ENCODE data around the gene CDH22.

The CDH22 gene

DNA sequence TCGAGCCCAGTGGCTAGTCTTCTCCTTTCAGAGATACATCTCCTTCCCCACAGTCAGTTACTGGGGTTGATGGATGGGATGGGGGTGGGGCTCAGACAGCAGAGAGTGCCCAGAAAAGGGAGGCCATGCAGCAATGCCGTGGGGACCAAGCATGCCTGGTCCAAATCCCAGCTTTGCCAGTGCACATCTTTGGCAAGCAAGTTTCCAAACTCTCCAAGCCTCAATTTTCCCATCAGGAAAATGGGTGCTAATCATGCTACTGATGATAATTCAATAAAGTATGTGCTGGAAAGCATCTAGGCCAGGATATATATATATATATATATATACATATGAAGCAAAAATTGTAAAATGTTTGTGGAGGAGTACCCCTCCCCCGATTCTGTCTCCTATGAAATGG is 111.3 kb downstream of the CDH22 start:
- DNase-seq (ENCODE audit: low read depth, low spot score): no peak

DNA sequence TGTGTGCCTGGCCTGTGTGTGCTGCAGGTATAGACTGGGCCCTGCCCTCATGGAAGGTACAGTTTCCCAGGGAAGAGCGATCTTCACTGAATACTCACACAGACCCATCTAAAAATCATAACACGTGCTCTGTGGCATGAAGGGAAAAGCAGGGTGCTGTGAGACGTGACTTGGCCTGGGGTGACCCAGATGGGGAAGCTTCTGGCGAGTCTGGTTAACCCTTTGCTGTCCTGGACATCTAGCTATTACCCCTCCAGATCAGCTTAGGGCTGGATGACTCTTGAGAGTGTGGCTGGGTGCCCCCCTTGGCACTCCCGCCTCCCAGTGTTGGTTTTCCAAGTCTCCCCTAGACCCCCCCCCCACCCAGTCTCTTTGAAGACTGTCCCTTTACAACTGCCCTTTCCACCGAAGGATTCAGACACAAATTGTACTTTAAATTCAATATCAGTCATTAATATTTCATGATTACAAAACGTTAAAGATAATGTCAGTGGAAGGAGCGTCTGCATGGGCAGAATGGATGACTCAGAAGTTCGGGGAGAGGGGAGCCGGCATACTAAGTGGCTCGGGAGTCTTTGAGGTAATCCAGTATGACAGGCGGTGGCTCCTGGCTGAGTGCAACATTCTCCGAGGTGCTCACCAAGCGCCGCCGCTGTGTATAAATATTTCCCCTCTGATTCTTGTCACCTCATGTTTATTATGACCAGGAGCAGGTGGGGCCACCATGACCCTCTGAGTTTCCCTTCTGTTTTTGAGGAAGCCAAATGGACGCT is 112.8 kb downstream of the CDH22 start:
- DNase-seq (ENCODE audit: low read depth, low spot score): no peak

DNA sequence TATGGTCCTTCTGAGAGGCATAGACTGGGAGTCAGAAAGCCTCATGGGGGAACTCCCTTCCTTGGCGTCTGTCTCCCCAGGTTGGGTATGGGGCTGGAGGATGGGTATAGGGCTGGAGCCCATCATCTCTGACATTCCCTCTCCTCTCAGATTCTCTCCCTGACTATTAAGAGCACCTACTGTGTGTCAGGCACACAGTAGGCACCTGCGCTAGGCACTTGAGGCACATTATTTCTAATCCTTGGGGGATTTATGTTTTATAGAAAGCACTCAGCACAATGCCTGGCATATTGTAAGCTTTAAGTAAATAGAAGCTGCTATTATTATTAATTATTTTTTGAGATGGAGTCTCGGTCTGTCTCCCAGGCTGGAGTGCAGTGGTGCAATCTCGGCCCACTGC is 113.9 kb downstream of the CDH22 start:
- no peak for DNase-seq (ENCODE audit: low read depth, low spot score)

DNA sequence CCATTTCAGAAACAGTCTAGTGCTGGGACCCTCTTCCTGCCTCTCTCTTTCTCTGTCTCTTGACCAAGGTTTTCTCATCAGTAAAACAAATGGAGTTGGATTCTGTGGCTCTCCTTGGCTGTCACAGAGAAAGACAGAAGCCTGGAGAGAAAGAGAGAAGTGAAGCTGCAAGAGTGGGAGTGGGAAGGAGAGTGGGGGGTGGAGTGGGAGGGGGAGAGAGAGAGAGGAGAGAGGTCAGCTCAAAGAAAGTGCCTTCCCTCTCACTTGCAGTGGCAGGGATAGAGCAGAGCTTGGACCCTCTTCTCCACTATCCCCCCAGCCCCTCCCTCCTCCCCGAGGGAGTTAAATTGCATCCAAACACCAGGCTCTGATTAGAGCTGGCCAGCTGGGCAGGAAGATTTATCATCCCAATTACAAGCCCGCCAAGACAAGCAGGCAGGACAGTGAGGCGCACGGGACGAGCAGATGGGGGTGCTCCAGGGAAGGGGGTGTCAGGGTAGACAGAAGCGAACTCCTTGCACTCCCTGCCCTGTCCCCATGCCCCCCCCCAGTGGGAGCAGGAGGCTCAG is 115.8 kb downstream of the CDH22 start:
- DNase-seq (ENCODE audit: low read depth, low spot score): no peak

DNA sequence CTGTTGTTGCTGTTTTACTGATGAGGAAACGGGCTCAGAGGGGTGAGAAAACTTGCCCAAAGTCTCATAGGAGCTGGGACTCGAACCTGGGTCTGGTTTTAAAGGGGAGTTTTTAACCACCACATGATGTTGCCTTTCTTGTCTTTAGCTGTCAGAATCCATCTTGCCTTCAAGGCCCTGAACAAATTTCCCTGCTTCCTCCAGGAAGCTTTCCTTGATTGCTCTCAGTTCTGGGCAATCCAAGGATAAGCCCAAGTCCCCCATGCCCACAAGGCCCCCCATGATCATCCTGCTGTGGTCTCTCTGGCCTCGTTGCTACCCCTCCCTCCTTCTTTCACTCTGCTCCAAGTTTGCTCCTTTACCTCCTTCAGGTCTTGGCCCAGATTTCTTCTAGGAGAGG is 116.7 kb downstream of the CDH22 start:
- no peak for DNase-seq (ENCODE audit: low read depth, low spot score)

DNA sequence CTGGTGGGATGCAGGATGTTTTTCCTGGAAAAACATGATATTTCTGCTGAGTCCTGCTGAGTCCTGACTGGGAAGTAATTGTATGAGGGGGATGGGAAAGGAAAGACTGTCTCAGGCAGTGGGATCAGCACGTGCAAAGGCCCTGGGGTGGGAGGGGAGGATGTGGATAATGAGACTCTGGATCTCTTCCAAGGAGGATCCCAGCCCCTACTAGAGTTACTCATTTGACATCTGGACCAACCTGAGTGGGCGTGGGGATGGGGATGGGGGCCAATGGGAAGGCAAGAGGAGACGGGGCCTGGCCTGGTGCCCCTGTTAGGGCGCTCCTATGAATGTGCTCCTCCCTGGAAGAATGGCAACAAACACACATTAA is 117.1 kb downstream of the CDH22 start:
- DNase-seq (ENCODE audit: low read depth, low spot score): no peak

DNA sequence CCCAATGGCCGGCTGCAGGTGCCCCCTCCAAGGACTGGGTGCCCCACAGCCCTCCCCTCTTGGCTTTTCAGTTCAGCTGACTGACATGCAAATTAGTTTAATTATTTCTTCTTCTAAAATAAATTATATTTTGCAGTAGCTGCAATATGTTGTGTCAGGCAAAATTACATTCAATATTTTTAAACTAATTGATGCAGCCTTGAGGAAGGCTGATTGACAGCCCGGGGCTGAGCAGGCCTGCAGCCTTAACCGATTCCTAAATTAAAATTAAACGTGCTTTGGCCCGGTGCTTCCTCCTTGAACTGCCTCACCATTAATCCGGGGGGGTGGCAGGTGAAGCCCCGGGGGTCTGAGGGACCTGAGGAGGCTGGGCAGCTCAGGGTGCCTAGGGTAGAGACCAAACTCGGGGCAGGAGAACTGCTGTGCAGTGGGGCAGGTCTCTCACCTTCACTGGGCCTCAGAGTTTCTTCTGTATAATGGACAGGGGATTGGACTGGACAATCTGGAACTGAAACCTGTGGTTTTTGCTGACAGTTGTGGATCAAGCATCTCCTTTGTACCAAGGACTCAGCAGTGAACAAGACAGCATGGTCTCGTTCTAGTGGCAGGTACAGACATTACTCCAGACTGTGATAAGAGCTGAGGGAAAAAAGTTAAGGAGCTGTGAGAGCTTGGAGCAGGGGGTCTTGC is 117.7 kb downstream of the CDH22 start:
- DNase-seq (ENCODE audit: low read depth, low spot score): no peak

DNA sequence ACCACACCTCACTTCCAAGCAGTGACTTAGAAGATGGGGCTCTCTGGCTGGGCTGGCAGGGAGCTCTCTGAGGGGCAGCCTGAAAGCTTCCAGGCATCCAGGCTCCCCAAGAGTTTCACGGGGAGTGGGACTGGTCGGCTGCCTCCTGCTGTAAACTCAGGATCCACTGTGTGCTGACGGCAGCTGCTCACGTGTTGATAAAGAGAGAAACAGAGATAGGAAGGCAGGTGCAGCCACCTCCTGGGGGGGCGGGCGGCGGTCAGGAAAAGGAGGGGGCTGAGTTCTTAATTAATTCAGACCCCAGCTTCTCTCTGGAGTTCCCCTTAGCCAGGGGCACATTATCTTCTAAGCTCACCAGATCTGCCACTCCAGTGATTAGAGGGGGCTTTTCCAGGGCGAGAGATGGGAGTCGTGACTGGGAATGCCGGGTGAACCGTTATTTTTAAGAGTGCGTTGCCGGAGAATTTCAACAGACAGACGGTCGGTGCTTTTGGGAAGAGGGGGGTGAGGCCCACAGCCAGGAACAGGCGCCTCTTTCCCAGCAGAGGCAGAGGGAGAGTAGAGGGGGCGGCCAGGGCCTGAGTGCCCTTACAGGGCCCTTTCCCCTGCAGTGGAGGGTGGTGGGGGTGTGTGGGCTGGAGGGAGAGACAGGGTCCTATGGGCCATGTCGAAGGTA is 119.3 kb downstream of the CDH22 start:
- DNase-seq (ENCODE audit: low read depth, low spot score): no peak

DNA sequence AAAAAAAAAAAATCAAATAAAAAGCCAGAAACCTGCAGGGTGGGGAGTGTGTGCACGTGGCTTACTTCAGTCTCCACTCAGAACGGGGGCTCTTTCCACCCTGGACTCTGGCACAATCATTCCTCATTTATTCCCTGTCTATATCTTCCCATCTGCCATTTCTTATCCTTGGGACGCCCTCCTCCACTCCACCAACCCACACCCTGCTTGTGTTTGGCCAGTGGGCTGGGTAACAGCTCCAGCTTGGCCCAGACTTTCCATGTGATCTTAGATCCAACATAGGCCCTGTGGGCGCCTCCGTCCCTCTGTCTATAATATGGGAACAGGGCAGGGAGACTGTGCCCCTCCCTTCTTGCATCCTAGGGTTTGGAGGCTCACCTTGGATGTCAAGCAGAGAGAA is 122.1 kb downstream of the CDH22 start:
- DNase-seq (ENCODE audit: low read depth, low spot score): no peak

DNA sequence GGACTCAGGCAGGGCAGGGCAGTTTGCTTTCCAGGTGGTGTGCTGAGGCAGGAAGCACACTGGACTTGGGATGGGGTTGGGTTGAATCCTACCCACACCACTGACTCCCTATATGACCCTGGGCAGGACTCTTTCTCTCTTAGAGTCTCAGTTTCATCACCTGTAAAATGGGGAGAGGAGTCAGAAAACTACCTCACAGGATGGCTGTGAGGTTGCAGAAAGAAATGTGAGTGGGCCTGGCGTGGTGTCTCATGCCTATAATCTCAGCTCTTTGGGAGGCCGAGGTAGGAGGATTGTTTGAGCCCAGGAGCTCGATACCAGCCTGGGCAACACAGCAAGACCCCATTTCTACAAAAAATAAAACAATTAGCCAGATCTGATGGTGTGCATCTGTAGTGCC is 122.9 kb downstream of the CDH22 start:
- no peak for DNase-seq (ENCODE audit: low read depth, low spot score)

DNA sequence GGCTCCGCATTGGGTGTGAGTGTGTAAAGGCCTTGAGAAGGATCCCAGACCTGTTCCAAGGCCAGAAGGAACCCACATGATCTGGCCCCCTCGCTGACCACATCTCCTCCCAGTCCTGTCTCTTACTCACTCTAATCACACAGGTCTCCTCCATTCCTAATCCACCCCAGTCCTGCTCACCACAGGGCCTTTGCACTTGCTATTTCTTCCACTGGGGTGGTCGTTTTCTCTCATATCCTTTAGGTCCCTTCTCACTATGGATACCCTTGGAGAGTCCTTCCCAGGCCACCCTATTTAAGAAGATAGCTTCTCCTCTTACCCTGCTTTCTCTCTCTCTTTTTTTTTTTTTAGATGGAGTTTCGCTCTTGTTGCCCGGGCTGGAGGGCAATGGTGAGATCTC is 124.5 kb downstream of the CDH22 start:
- no peak for DNase-seq (ENCODE audit: low read depth, low spot score)

DNA sequence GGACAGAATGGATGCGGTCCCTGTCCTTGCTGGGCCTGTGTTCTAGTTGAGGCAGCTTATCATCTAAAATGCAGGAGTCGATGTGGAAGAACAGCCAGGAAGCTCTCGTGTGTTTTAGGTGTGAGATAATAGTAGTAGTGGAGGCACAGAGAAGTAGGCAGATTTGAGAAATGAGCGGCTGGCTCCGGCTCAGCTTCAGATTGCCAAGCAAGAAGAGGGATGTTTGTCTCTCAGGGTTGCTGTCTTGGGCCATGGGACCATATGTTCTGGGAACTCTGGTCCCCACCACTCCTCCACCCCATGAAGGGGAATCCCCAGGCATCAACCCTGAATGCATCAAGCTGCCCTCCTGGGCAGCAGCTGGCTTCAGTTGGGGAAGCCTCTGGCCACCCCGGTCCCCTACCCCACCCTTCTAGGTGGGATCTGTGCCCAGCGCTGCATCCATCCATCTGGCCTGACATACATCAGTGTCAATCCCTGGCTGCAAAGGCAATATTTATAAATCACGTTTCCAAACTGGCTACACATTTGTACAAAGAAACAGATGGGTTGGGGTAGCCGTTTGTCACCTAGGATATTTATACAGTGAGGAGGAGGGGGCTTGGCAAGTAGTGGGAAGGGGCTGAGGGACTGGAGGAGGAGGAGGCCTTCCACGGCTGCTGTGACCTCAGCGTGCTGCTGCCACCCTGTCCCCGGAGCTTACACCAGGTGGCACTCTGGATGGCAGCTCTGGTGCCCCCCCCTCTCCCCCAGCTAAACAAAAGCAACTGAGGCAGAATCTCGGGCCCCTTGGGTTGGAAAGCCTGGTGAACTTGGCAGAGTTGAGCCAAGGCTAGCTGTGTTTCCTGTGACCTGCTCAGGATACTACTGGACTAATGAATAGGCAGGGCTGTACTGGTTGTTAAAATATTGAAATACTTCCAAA is 125.8 kb downstream of the CDH22 start:
- DNase-seq (ENCODE audit: low read depth, low spot score): no peak

DNA sequence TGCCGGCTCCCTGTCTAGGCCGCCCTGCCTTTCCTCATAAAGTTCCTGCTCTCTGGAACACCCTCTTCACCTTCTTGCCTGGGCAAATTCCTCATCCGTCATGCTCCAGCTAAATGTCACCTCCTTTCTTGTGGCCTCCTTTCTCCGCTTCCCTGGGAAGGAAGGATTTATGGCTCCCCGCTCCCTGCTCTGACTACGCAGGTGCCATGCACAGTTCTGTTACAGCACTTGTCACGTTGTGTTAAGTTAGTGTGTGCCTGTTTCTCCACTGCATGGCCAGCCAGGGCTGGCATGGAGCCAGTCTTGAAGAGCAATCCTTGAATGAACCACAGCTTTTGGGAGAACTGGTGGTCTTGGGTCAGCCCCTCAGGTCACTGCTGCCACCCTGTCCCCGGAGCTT is 128.4 kb downstream of the CDH22 start:
- no peak for DNase-seq (ENCODE audit: low read depth, low spot score)

DNA sequence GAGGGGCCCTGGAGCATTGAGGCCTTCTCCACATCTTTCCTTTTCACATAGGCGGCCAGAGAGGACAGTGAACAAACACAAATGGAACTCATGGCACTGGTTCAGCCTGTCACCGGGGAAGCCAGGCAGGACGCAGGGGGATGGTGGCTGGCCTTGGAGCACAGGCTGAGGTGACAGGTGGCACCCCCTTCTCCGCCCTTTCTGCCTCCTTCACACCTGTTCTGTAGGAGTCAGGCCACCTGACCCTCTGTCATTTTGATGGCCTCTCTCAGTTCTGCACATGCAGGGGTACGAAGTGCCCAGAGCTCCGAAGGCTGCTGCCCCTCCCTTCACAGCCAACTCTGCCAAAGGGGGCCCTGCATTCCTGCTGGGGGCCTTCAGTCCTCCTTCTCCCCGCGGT is 129.4 kb downstream of the CDH22 start:
- no peak for DNase-seq (ENCODE audit: low read depth, low spot score)

DNA sequence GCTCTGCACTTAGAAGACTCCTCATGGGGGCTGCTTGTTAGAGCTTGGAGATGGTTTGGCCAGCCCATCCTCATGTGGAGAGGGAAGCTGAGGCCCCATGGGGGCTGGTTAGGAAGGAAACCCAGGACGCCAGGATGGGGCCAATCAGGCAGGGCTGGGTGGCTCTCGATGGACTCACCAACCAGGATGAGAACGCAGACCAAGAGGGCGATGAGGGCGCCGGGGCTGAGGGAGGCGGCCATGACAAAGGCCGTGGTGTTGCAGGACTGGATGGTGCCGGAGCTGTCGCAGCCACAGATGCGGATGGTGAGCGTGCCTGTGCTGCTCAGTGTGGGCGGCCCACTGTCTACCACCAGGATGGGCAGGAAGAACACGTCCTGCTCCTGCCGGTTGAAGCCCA is 130.5 kb downstream of the CDH22 start:
- DNase-seq (ENCODE audit: low read depth, low spot score): no peak

DNA sequence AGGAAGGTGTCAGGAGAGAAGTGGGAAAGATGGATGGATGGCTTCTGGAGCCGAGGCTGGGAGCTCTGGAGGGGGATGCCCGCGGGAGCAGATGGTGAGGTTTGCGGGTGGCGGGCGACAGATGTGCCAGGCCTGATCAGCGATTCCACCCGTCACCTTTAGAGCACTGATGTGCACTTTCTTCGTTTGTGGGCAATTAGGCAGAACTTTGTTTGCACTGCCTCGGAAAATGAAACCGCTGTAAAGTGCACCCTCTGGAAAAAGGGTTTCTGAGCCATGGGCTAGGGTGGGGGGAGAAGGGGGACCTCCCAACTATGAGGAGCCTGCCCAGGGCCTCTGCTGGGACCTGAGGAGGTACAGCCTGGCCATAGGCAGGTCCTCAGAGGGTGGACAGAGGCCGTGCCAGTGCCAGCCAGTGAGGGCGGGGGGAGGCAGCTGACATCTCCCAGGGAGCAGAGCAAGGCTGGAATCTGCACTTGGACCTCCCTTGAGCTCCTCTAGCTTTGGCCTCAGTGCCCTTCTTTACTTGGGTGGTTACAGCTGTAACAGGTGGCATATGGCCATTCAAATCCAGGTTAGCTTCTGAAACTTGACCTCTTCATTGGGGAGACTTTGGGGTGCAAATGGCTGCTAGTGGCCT is 131.4 kb downstream of the CDH22 start:
- DNase-seq (ENCODE audit: low read depth, low spot score): no peak

DNA sequence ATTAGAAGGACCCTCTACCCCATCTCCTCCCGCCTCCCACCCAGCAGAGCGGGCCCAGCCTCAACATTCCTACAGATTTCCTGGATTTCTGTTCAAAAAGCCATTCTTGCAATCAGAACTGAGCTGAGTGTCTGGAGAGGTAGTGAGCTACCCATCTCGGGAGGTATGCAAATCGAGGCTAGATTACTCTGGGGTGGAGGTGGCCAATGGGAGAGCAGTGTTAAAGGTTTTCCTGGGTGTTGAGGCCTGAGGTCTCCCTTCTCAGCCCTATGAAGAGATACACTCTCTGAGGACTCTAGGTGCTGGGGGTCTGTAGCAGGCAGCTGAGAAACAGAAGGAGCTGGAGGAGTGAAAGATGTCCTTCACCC is 133.2 kb downstream of the CDH22 start:
- DNase-seq (ENCODE audit: low read depth, low spot score): no peak

DNA sequence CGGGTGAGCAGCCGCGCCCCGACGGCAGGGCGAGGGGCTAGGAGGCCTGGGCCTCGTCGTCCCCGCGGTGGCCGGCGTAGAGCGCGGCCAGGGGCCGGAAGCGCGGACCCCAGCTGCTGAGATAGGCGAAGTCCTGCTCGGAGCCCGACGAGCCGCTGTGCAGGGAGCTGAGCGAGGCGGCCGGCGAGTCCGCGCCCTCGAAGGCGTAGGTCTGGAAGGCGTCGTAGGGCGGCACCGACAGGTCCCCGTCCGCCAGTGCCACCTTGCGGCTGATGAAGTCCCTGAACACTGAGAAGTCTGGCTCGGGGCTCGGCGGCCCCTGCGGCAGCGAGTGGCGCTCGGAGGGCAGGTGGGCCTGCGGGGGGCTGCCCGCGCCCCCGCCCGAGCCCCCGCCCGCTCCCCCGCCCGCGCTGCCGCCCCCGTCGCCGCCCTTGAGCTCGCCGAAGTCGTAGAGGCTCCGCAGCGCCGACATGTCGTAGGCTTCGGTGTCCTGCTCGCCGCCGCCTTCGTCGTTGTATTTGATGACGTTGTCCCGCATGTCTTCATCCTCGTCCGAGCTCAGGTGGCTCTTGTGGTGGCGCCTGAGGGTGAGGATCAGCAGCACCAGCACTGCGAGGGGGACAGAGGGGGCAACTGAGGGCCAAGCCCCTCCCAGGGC is 133.7 kb downstream of the CDH22 start:
- DNase-seq (ENCODE audit: low read depth, low spot score): no peak

DNA sequence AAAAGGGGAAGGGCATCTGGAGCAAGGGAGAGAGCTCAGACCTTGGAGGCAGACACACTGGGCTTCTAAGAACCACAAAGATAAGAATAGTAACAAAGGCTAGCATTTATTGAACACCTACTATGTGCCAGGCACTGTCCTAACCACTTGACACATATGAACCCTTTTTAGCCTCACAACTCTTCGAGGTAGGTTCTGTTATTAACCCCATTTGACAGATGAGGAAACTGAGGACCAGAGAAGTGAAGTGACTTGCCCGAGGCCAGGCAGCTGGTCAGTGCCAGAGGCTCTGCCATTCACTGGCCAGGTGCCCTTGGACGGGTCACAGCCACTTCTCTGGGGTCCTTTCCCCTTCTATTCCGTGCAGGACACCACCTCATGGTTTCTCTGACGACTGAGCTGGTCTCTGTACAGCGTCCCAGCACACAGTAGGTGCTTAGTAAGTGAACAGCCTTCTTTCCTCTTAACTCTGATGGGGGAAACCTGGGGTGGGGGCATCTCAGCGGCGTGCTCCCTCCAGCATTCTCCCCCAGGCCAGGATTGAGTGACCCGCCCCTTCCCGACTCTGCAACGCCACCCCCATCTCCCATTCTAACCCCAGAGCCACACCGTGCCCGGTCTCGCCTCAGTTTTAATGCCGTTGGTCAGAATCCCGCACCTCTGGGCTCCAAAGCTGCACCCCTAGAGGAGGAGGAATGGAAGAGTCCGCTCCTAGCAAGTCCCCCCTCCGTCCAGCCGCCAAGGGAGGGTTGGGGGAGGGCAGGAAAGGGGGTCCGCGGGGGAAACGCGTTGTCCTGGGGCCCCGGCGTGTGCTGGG is 134.4 kb downstream of the CDH22 start:
- no peak for DNase-seq (ENCODE audit: low read depth, low spot score)
